SK-N-SH treated with all-trans-retinoic acid at 6 μM for 48 hours (cell line): ENCODE measurements around the gene ASTN2.

Experiments
- ATAC-seq: fragments of 200-7000 bp; cut with Tn5 transposase; 3 replicates; pipeline ENCODE4 v1.9.1; 2020; ENCODE audit warnings: mild to moderate bottlenecking, moderate library complexity
- ARNTL ChIP-seq: fragments of 450-650 bp; formaldehyde crosslinking; IDR thresholded peaks from 2 replicates; pipeline ENCODE4 v1.5.0; 2020; ENCODE audit warnings: low read depth, mild to moderate bottlenecking, moderate library complexity, borderline replicate concordance
- BACH2 ChIP-seq: fragments of 250-450 bp; sonication (Bioruptor Pico); IDR thresholded peaks from 2 replicates; pipeline ENCODE4 v1.9.0; 2021; ENCODE audit warnings: mild to moderate bottlenecking, borderline replicate concordance
- CREB5 ChIP-seq: fragments of 250-450 bp; sonication (Bioruptor Pico); IDR thresholded peaks from 2 replicates; pipeline ENCODE4 v1.5.1; 2020; ENCODE audit warnings: low read depth, mild to moderate bottlenecking, moderate library complexity
- CSDC2 ChIP-seq: fragments of 250-450 bp; sonication (Bioruptor Pico); IDR thresholded peaks from 2 replicates; pipeline ENCODE4 v1.5.0; 2020; ENCODE audit warnings: mild to moderate bottlenecking, moderate library complexity
- ESRRG ChIP-seq: fragments of 250-450 bp; sonication (Bioruptor Pico); IDR thresholded peaks from 2 replicates; pipeline ENCODE4 v1.6.1; 2021; ENCODE audit warnings: mild to moderate bottlenecking
- GLIS3 ChIP-seq: fragments of 250-450 bp; sonication (Bioruptor Pico); IDR thresholded peaks from 2 replicates; pipeline ENCODE4 v1.5.0; 2020; ENCODE audit warnings: mild to moderate bottlenecking, moderate library complexity
- ISL1 ChIP-seq: fragments of 250-450 bp; sonication (Bioruptor Pico); IDR thresholded peaks from 2 replicates; pipeline ENCODE4 v2.1.2; 2022; ENCODE audit warnings: mild to moderate bottlenecking, moderate library complexity
- OSR1 ChIP-seq: fragments of 250-450 bp; sonication (Bioruptor Pico); IDR thresholded peaks from 2 replicates; pipeline ENCODE4 v1.8.0; 2022; ENCODE audit warnings: moderate library complexity, mild to moderate bottlenecking, inconsistent platforms
- PATZ1 ChIP-seq: fragments of 250-450 bp; sonication (Bioruptor Pico); IDR thresholded peaks from 2 replicates; pipeline ENCODE4 v1.8.0; 2020; ENCODE audit warnings: mild to moderate bottlenecking, moderate library complexity, borderline replicate concordance
- POU6F1 ChIP-seq: fragments of 250-450 bp; sonication (Bioruptor Pico); IDR thresholded peaks from 2 replicates; pipeline ENCODE4 v1.8.0; 2021; ENCODE audit warnings: low read depth, mild to moderate bottlenecking, moderate library complexity, borderline replicate concordance
- PPARA ChIP-seq: fragments of 250-450 bp; sonication (Bioruptor Pico); IDR thresholded peaks from 2 replicates; pipeline ENCODE4 v1.5.0; 2020; ENCODE audit warnings: mild to moderate bottlenecking, borderline replicate concordance
- RARB ChIP-seq: fragments of 250-450 bp; sonication (Bioruptor Pico); IDR thresholded peaks from 2 replicates; pipeline ENCODE4 v1.8.0; 2021; ENCODE audit warnings: mild to moderate bottlenecking, moderate library complexity
- SNAI2 ChIP-seq: fragments of 250-450 bp; sonication (Bioruptor Pico); IDR thresholded peaks from 2 replicates; pipeline ENCODE4 v1.5.0; 2020; ENCODE audit warnings: mild to moderate bottlenecking, moderate library complexity
- TCF4 ChIP-seq: fragments of 250-450 bp; sonication (Bioruptor Pico); IDR thresholded peaks from 2 replicates; pipeline ENCODE4 v1.8.0; 2021; ENCODE audit warnings: mild to moderate bottlenecking, moderate library complexity, borderline replicate concordance
- TOX ChIP-seq: fragments of 250-450 bp; sonication (Bioruptor Pico); IDR thresholded peaks from 2 replicates; pipeline ENCODE4 v1.8.0; 2021; ENCODE audit warnings: mild to moderate bottlenecking, moderate library complexity, borderline replicate concordance
- TSHZ2 ChIP-seq: fragments of 250-450 bp; sonication (Bioruptor Pico); IDR thresholded peaks from 2 replicates; pipeline ENCODE4 v1.5.0; 2020; ENCODE audit warnings: mild to moderate bottlenecking, moderate library complexity
- ZC3H10 ChIP-seq: fragments of 250-450 bp; sonication (Bioruptor Pico); IDR thresholded peaks from 2 replicates; pipeline ENCODE4 v1.5.1; 2021; ENCODE audit warnings: mild to moderate bottlenecking, moderate library complexity
- ZFP3 ChIP-seq: fragments of 250-450 bp; sonication (Bioruptor Pico); IDR thresholded peaks from 2 replicates; pipeline ENCODE4 v1.5.0; 2020; ENCODE audit warnings: mild to moderate bottlenecking, moderate library complexity
- ZFP30 ChIP-seq: fragments of 450-650 bp; formaldehyde crosslinking; IDR thresholded peaks from 2 replicates; pipeline ENCODE4 v1.5.0; 2022; ENCODE audit warnings: mild to moderate bottlenecking, moderate library complexity
- ZNF565 ChIP-seq: fragments of 450-650 bp; formaldehyde crosslinking; conservative IDR thresholded peaks from 2 replicates; pipeline ENCODE4 v1.5.0; 2020; ENCODE audit warnings: low read depth, mild to moderate bottlenecking, moderate library complexity
- ZNF8 ChIP-seq: fragments of 450-650 bp; formaldehyde crosslinking; IDR thresholded peaks from 2 replicates; pipeline ENCODE4 v1.5.0; 2020; ENCODE audit warnings: mild to moderate bottlenecking, moderate library complexity

Gene ASTN2

GRCh38 chr9:116990592-116990991 lies 424.3 kb downstream of the ASTN2 start (continued):
- TF ChIP-seq CREB5 (CRISPR knock-in tag), result no peak

- no peak for ATAC-seq
- TF ChIP-seq ZFP3 (CRISPR knock-in tag), result no peak
- TF ChIP-seq ZFP30 (CRISPR knock-in tag), result no peak
- TF ChIP-seq TOX (CRISPR knock-in tag), result no peak
- no peak for TF ChIP-seq ARNTL (CRISPR knock-in tag)
- no peak for TF ChIP-seq POU6F1 (CRISPR knock-in tag)
- TF ChIP-seq ZNF8, result no peak
- TF ChIP-seq ZNF565 (CRISPR knock-in tag), result no peak
- no peak for TF ChIP-seq PATZ1 (CRISPR knock-in tag)
- TF ChIP-seq TCF4, result no peak
- TF ChIP-seq ISL1, result no peak
- no peak for TF ChIP-seq RARB
- TF ChIP-seq PPARA, result no peak
Observed at GRCh38 chr9:116987721-116988485, 427.0 kb downstream of the ASTN2 start.

GRCh38 chr9:116986015-116986414 lies 428.8 kb downstream of the ASTN2 start:
- ATAC-seq, result no peak
- TF ChIP-seq ZNF565 (CRISPR knock-in tag) (no peak), BACH2 (CRISPR knock-in tag) (no peak), PATZ1 (CRISPR knock-in tag) (no peak), CREB5 (CRISPR knock-in tag) (no peak), TSHZ2 (CRISPR knock-in tag) (no peak), RARB (no peak), ESRRG (CRISPR knock-in tag) (no peak), POU6F1 (CRISPR knock-in tag) (no peak), ISL1 (no peak), ZC3H10 (CRISPR knock-in tag) (no peak), CSDC2 (no peak), TCF4 (no peak), GLIS3 (no peak), SNAI2 (CRISPR knock-in tag) (no peak), ZFP3 (CRISPR knock-in tag) (no peak), ZFP30 (CRISPR knock-in tag) (no peak), TOX (CRISPR knock-in tag) (no peak), OSR1 (no peak)
- TF ChIP-seq, all 23 proteins: peak for 0
